DND-41 (cell line): ENCODE results near the gene BIN2.

Experiments used
- ATAC-seq: fragments of 200-7000 bp; cut with Tn5 transposase; 3 replicates; pipeline ENCODE4 v1.9.1; 2021; ENCODE audit warnings: low read depth; ENCODE audit not compliant: insufficient read depth
- DNase-seq: peaks from one replicate; pipeline ENCODE4 v3.0.0-alpha.2; 2020
- H2AFZ ChIP-seq: 2 replicates; pipeline ENCODE4 v1.6.0; 2012; ENCODE audit warnings: low read depth, low read length
- H3K27ac ChIP-seq: 2 replicates; pipeline ENCODE4 v1.5.1; 2012; ENCODE audit warnings: low read length, inconsistent platforms
- H3K27me3 ChIP-seq: fragments of 200-600 bp; sonication (generic); 2 replicates; pipeline ENCODE4 v1.6.0; 2012; ENCODE audit warnings: low read length, mild to moderate bottlenecking, inconsistent platforms; ENCODE audit not compliant: insufficient read depth, poor library complexity
- H3K36me3 ChIP-seq: 2 replicates; pipeline ENCODE4 v1.5.1; 2012; ENCODE audit warnings: low read length, inconsistent platforms; ENCODE audit not compliant: insufficient read depth
- H3K4me1 ChIP-seq: 2 replicates; pipeline ENCODE4 v1.5.1; 2012; ENCODE audit warnings: mild to moderate bottlenecking, low read length; ENCODE audit not compliant: insufficient read depth
- H3K4me2 ChIP-seq: 2 replicates; pipeline ENCODE4 v1.6.0; 2012; ENCODE audit warnings: mild to moderate bottlenecking, moderate library complexity, low read length, inconsistent platforms; ENCODE audit not compliant: insufficient read depth
- H3K4me3 ChIP-seq, 2 experiments: fragments of 200-600 bp in 1 of 2; shearing (Covaris generic) in 1 of 2; 2 replicates each; pipeline ENCODE4 v1.5.1; 2012 to 2016; ENCODE audit warnings: inconsistent platforms in 2 of 2, low read length in 2 of 2, mild to moderate bottlenecking in 2 of 2, low read depth in 1 of 2, moderate library complexity in 1 of 2
- H3K79me2 ChIP-seq: 2 replicates; pipeline ENCODE4 v1.6.0; 2012; ENCODE audit warnings: low read length, inconsistent platforms; ENCODE audit not compliant: insufficient read depth
- H3K9ac ChIP-seq: 2 replicates; pipeline ENCODE4 v1.6.0; 2012; ENCODE audit warnings: low read depth, mild to moderate bottlenecking, inconsistent platforms, low read length, moderate library complexity
- H3K9me3 ChIP-seq: 2 replicates; pipeline ENCODE4 v1.5.1; 2012; ENCODE audit warnings: low read length, moderate library complexity, mild to moderate bottlenecking, inconsistent platforms; ENCODE audit not compliant: insufficient read depth, severe bottlenecking
- H4K20me1 ChIP-seq: 2 replicates; pipeline ENCODE4 v1.6.0; 2012; ENCODE audit warnings: low read length; ENCODE audit not compliant: insufficient read depth
- EZH2 ChIP-seq: IDR thresholded peaks from 3 replicates; pipeline ENCODE4 v1.6.1; 2012; ENCODE audit warnings: borderline replicate concordance, low read depth, mild to moderate bottlenecking, moderate library complexity, low read length, inconsistent platforms; ENCODE audit not compliant: severe bottlenecking
- TF ChIP-seq, protein P1 (sequence below): IDR thresholded peaks from 2 replicates; pipeline ENCODE4 v1.5.1; 2012; ENCODE audit warnings: borderline replicate concordance, low read length, moderate library complexity, mild to moderate bottlenecking; ENCODE audit not compliant: poor library complexity, severe bottlenecking; ENCODE audit errors: extremely low read depth

BIN2 gene

DNA sequence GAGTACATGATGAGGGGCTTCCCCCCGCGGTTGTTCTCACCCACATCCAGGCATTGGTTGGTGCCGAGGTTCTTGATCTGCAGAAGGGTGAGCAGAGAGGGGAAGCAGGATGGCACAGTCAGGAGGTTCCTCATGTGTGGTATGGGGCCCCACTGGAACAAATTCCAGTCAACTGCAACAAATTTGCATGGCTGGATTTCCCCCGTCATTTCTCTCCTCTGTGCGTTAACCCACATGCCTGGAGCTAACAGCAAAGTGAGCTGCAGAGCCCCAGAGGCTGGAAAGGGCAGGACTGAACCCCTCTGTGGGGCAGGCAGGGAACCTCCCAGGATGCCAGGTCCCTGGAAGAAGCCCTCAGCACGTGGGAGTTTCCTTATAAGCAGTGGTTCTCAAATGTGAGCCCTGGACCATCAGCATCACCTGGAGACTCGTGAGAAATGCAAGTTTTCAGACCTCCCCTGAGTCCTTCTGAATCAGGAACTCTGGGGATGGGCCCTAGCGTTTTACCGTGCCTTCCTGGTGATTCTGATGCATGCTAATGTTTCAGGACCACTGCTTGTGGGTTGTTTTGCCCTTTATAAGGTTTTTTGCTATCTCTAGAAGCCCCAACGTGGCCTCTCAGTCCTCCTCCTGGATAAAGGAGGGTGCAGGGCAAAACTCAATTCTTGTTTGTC lies 33.5 kb upstream of the BIN2 start:
- Histone ChIP-seq H3K4me2 (no peak overlapping the region), H3K79me2 (no peaks in the 10 kb centered on the region), H3K9ac (no peak overlapping the region), H3K36me3 (peaks cover 85% of the 10 kb centered on the region), H3K4me3 (no peak overlapping the region), H3K27ac (no peak overlapping the region), H4K20me1 (no peaks in the 10 kb centered on the region), H3K27me3 (no peaks in the 10 kb centered on the region), H2AFZ (no peak overlapping the region), H3K4me1 (no peaks in the 10 kb centered on the region), H3K9me3 (no peaks in the 10 kb centered on the region)
- DNase-seq (no peak), ATAC-seq (no peak)
- TF ChIP-seq EZH2 = no peak
- TF ChIP-seq, protein P1, sequence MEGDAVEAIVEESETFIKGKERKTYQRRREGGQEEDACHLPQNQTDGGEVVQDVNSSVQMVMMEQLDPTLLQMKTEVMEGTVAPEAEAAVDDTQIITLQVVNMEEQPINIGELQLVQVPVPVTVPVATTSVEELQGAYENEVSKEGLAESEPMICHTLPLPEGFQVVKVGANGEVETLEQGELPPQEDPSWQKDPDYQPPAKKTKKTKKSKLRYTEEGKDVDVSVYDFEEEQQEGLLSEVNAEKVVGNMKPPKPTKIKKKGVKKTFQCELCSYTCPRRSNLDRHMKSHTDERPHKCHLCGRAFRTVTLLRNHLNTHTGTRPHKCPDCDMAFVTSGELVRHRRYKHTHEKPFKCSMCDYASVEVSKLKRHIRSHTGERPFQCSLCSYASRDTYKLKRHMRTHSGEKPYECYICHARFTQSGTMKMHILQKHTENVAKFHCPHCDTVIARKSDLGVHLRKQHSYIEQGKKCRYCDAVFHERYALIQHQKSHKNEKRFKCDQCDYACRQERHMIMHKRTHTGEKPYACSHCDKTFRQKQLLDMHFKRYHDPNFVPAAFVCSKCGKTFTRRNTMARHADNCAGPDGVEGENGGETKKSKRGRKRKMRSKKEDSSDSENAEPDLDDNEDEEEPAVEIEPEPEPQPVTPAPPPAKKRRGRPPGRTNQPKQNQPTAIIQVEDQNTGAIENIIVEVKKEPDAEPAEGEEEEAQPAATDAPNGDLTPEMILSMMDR = no peak

DNA sequence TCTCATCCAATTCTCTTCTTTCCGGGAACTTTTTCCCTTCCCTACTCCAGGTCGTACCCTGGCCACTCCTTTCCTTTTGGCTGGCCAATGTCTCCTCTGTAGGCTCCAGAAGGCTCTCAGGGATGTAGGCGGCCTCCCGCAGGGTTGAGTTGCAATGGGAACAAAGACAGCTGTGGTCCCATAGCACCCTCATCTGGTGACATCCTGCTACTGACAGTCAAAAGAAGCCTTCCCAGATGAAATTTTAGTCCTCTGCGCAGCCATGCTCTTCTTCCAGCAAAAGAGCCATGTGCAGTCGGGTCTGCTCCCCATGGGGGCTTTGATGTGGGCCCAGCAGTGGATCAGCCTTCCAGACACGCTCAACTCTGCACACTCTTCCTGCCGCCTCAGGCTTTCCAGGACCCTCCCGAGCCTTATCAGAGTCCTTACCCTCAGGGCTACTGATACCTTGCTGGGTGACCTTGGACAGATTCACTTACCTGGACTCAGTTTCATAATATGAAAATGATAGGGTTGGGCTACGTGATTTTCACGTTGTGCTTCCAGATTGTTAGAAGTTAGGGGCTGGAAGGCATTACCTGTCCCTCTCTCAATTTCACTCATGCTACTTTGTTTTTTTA lies 28.0 kb upstream of the BIN2 start:
- Histone ChIP-seq H3K4me1 (no peaks in the 10 kb centered on the region), H3K79me2 (no peaks in the 10 kb centered on the region), H3K9ac (no peak overlapping the region), H3K27me3 (no peaks in the 10 kb centered on the region), H3K4me2 (no peak overlapping the region), H2AFZ (no peak overlapping the region), H4K20me1 (no peaks in the 10 kb centered on the region), H3K36me3 (peaks cover 33% of the 10 kb centered on the region), H3K9me3 (no peaks in the 10 kb centered on the region), H3K27ac (0 out of 2 replicates have a peak overlapping the region, but pooled peaks have one; percentile 2), H3K4me3 (no peak overlapping the region)
- TF ChIP-seq, protein P1 = peak; percentile 76
- no peak for TF ChIP-seq EZH2
- peak; percentile 59 for ATAC-seq
- peak; percentile 65 for DNase-seq

DNA sequence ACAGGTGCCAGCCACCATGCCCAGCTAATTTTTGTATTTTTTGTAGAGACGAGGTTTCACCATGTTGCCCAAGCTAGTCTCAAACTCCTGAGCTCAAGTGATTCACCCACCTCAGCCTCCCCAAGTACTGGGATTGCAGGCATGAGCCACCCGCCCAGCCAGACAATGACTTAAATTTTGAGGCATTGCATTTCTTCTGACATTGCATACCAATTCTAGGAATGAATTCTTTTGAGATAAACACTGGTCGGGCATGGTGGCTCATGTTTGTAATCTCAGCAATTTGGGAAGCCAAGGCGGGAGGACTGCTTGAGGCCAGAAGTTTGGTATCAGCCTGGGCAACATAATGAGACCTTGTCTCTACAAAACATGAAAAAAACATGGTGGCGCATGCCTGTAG lies 25.1 kb upstream of the BIN2 start:
- H3K27ac ChIP-seq = no peak overlapping the region
- H3K79me2 ChIP-seq = no peaks in the 10 kb centered on the region
- H3K36me3 ChIP-seq = peaks cover 5% of the 10 kb centered on the region
- no peak for TF ChIP-seq EZH2
- TF ChIP-seq, protein P1 = no peak
- H3K4me1 ChIP-seq = no peaks in the 10 kb centered on the region
- DNase-seq (no peak), ATAC-seq (no peak)
- no peak overlapping the region for H3K4me3 ChIP-seq
- no peak overlapping the region for H3K4me2 ChIP-seq
- no peaks in the 10 kb centered on the region for H4K20me1 ChIP-seq
- no peak overlapping the region for H3K9ac ChIP-seq
- H3K9me3 ChIP-seq = no peaks in the 10 kb centered on the region
- no peaks in the 10 kb centered on the region for H3K27me3 ChIP-seq
- no peak overlapping the region for H2AFZ ChIP-seq
